Measurements from ENCODE around the gene CXCL16.

DNA sequence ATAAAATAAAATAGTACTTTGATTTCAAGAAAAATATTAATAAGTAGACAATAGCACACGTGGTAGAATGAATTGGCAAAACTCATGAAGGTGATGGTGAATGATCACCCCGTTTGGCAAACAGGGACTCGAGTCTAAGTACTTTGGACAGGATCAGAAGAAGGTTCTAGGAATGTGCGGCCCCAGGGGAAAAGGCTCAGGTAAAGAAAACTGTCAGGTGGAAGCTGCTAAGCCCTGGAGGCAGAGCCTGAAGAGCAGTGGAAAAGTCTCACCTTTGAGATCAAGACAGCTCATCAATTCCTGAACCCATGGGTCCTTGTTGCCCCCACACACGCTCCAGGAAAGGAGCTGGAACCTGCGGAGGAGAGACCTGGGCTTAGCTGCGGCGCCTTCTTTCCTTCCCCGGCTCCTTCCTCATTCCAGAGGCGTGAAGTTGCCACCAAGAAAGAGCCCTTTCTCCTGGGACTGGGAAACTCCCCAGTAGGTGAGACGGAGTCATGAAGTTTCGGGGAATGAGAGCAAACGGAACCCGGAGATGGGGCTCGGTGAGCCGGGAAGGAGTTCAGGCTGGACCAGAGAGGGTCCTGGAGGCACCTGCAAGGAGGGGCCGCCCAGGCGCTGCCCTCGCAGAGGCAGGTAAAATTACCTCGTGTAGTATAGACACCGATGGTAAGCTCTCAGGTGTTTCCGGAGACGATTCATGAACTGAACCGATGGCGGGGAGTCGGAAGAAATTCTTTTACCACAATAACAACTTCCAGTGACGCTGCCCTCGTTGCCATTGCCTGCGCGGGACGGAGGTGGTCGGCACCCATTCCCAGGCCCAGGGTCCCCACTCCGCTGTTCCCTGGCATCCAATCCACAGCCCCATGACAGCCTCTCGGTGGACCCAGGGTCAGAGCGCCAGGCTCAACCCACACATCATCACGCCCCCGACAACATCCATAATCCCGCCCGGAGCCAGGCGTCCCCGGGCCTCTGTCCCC, 1.3 kb downstream of the CXCL16 start:
- TF ChIP-seq, protein P1, sequence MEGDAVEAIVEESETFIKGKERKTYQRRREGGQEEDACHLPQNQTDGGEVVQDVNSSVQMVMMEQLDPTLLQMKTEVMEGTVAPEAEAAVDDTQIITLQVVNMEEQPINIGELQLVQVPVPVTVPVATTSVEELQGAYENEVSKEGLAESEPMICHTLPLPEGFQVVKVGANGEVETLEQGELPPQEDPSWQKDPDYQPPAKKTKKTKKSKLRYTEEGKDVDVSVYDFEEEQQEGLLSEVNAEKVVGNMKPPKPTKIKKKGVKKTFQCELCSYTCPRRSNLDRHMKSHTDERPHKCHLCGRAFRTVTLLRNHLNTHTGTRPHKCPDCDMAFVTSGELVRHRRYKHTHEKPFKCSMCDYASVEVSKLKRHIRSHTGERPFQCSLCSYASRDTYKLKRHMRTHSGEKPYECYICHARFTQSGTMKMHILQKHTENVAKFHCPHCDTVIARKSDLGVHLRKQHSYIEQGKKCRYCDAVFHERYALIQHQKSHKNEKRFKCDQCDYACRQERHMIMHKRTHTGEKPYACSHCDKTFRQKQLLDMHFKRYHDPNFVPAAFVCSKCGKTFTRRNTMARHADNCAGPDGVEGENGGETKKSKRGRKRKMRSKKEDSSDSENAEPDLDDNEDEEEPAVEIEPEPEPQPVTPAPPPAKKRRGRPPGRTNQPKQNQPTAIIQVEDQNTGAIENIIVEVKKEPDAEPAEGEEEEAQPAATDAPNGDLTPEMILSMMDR (IDR thresholded peaks at IDR 0.05; ENCODE audit: low read length) = no peak
- no peak for TF ChIP-seq EZH2 (IDR thresholded peaks at IDR 0.05; ENCODE audit: borderline replicate concordance, low read length)

Measured in OCI-LY1 (cell line).